Transverse colon (tissue), 4 donors: ENCODE results near the gene STK11. TPM values are rescaled to one million over a fixed set of nuclear protein-coding genes. Genes with fewer than 3 reads are reported as not detected.

Experiments used
- DNase-seq: peaks from one replicate; pipeline ENCODE4 v3.0.0-alpha.2; 2019
- H3K27ac ChIP-seq, 4 donors: fragments of 200-600 bp; sonication (generic); 2 replicates each; pipeline ENCODE4 v1.5.1; 2016 to 2018; ENCODE audit warnings: inconsistent platforms in 4 of 4
- H3K27me3 ChIP-seq: fragments of 200-600 bp; sonication (generic); 2 replicates; pipeline ENCODE4 v1.5.1; 2017; ENCODE audit warnings: inconsistent platforms
- H3K36me3 ChIP-seq, 4 donors: fragments of 200-600 bp; sonication (generic); 2 replicates each; pipeline ENCODE4 v1.5.1; 2017 to 2019; ENCODE audit warnings: inconsistent platforms in 4 of 4
- H3K4me1 ChIP-seq, 4 donors: fragments of 200-600 bp; sonication (generic); 2 replicates each; pipeline ENCODE4 v1.5.1; 2017 to 2020; ENCODE audit warnings: inconsistent platforms in 4 of 4
- H3K4me3 ChIP-seq, 4 donors: fragments of 200-600 bp; sonication (generic); 1 replicate in 1 of 4; 2 replicates in 3 of 4; pipeline versions ENCODE4 v1.5.1 to v1.6.1; 2017 to 2019; ENCODE audit warnings: inconsistent platforms in 4 of 4
- H3K9me3 ChIP-seq, 2 donors: fragments of 200-600 bp; sonication (generic); 2 replicates each; pipeline ENCODE4 v1.5.1; 2017 to 2019; ENCODE audit warnings: inconsistent platforms in 2 of 2
- CTCF ChIP-seq, 5 experiments: fragments of 200-600 bp in 3 of 5; fragments of 450-650 bp in 2 of 5; sonication (generic) in 3 of 5; IDR thresholded peaks; 1 replicate in 2 of 5; 2 replicates in 3 of 5; pipeline ENCODE4 v1.5.1; 2016 to 2017; ENCODE audit warnings: antibody characterized with exemption in 5 of 5, inconsistent platforms in 3 of 5, mild to moderate bottlenecking in 2 of 5, moderate library complexity in 1 of 5
- EP300 ChIP-seq: sonication (generic); formaldehyde crosslinking; IDR thresholded peaks from one replicate; pipeline ENCODE4 v1.6.1; 2017; ENCODE audit warnings: antibody characterized with exemption, low read depth
- POLR2A ChIP-seq: fragments of 450-650 bp; IDR thresholded peaks from one replicate; pipeline ENCODE4 v1.6.1; 2016; ENCODE audit warnings: antibody characterized with exemption, mild to moderate bottlenecking, moderate library complexity
- POLR2AphosphoS5 ChIP-seq, 3 donors: sonication (generic); formaldehyde crosslinking; IDR thresholded peaks; one replicate each; pipeline ENCODE4 v1.6.1; 2016; ENCODE audit warnings: antibody characterized with exemption in 3 of 3
- WGBS, 2 donors: methylation state at CpG; one replicate each; pipeline ENCODE4 v1.1.5; 2018; ENCODE audit warnings: low coverage in 1 of 2; 5-methylcytosine and 5-hydroxymethylcytosine counted together
- in situ Hi-C, 4 donors: fragments of 200-750 bp; cut with MboI; loops; one replicate each; pipeline versions ENCODE4 v1.15.0 to v1.15.1; 2017; ENCODE audit warnings: low sequenced_read_pairs in 3 of 4, low pct_ligation_motif_present in 1 of 4, low pct_unique_long_range_greater_than_20kb in 1 of 4
- intact Hi-C: fragments of 100-400 bp; cut with DNase I; formaldehyde crosslinking; loops from one replicate; pipeline ENCODE4 v1.15.1; 2023; ENCODE audit warnings: low total_unique reads
- total RNA-seq, 4 donors: library from RNA; depleted of rRNA; stranded (reverse); fragments of >200 nt; gene quantifications; one replicate each; pipeline ENCODE4 v1.1.0, GENCODE V29; 2016

Gene STK11
- total RNA-seq, 4 donors from 2014 or later = 93.7 to 152 (median 103) TPM

DNA sequence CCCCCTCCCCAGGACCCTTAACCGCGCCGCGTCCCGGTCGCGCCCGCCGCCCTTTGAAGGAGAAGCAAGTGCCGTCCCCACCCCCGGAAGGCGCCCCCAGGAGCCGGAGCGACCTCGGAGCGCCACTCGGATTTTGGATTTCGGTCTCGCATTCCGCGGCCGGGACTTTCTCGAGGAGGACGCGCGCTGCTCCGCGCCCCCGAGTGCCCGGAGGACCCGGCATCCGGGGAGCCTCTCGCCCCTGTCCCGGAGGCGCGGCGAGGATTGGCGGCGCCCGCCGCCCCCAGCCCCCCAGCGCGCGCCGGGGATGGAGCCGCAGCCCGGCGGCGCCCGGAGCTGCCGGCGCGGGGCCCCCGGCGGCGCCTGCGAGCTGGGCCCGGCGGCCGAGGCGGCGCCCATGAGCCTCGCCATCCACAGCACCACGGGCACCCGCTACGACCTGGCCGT lies 44.4 kb downstream of the STK11 start:
- Histone ChIP-seq H3K4me1 (peaks cover 33 to 64% (median 61%) of the 10 kb centered on the region in 4 donors), H3K9me3 (no peaks in the 10 kb centered on the region)
- WGBS, 2 donors = 0% methylated on average over 35 of the region's 67 CpGs; no CpG with 5 or more reads in 1 of the 2 donors

GRCh38 chr19:1250437-1251260 lies 45.1 kb downstream of the STK11 start:
- peak; percentile 76 for DNase-seq
- WGBS, 2 donors = 0% methylated on average over 26 of the region's 90 CpGs; no CpG with 5 or more reads in 1 of the 2 donors
- intact Hi-C loops = no loop called here
- in situ Hi-C loops = no loop called here
- Histone ChIP-seq H3K36me3 (peaks cover 0 to 18% (median 11%) of the 10 kb centered on the region in 4 donors), H3K4me1 (peaks cover 31 to 64% (median 61%) of the 10 kb centered on the region in 4 donors), H3K9me3 (no peaks in the 10 kb centered on the region), H3K27ac (peak overlapping the region; percentile 98 to 99 (median 98)), H3K27me3 (no peaks in the 10 kb centered on the region), H3K4me3 (peak overlapping the region; percentile 80 to 91 (median 88))
- TF ChIP-seq POLR2A = no peak
- peak in 1 of 3 donors; percentile 40 for TF ChIP-seq POLR2AphosphoS5 (IDR thresholded peaks at IDR 0.05)

More for the DNA sequence above, 44.4 kb downstream of the STK11 start:
- peak overlapping the region; percentile 98 to 99 (median 98) for H3K27ac ChIP-seq
- intact Hi-C loops (loop anchor here (10.0 kb wide), 2 partner anchors 145 to 225 kb away; partner anchors contain the start of genes CNN2, GPX4, RNU6-2 and TMEM259), in situ Hi-C loops (no loop called here)
- H3K36me3 ChIP-seq = peaks cover 0 to 12% (median 6%) of the 10 kb centered on the region in 4 donors
- TF ChIP-seq CTCF (IDR thresholded peaks at IDR 0.05) (no peak), POLR2AphosphoS5 (IDR thresholded peaks at IDR 0.05) (peak in 1 of 3 donors; percentile 2)
- DNase-seq = no peak
- H3K4me3 ChIP-seq = peak overlapping the region; percentile 80 to 94 (median 89)
- H3K27me3 ChIP-seq = no peaks in the 10 kb centered on the region

DNA sequence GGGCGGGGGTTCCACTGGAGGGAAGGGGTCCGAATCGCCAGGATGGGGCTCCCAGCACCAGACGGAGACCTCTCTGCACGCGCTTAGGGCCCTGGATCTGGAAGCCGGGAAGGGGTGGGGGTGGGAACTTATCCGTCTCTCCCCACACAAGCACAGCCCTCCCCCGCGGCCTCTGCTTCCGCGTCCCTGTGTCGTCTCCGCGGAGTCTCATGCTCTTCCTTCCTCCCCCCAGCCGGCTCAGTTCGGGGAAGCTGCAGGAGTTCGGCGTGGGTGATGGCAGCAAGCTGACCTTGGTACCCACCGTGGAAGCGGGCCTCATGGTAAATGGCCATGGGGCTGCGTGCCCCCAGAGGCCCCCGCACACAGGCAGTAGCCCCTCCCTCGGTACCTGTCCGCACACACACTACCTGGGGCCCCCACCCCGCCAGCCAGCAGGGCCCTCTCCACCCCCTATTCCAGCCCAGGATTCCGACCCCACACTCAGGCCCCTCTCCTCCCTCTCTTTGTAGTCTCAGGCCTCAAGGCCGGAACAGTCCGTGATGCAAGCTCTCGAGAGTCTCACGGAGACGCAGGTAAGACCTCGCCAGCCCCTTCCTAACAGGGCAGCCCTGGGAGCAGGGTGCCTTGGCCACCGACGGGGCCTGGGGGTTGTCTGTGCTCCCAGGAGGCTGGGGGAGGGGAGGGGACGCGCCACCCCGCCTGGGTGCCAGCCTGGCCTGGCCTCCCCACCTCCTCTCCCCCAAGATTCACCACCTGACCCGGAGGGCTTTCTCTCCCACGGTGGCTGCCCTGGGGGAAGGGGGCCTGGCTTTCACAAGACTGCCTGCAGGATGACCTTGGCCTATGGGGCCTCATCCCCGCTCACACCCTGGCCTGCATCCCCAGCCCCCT lies 46.0 kb downstream of the STK11 start:
- WGBS, 2 donors = 1% methylated on average over 37 of the region's 41 CpGs; no CpG with 5 or more reads in 1 of the 2 donors
- Histone ChIP-seq H3K36me3 (peaks cover 0 to 25% (median 14%) of the 10 kb centered on the region in 4 donors), H3K27me3 (no peaks in the 10 kb centered on the region), H3K4me1 (peaks cover 26 to 63% (median 58%) of the 10 kb centered on the region in 4 donors), H3K9me3 (no peaks in the 10 kb centered on the region), H3K4me3 (peak overlapping the region; percentile 80 to 91 (median 88)), H3K27ac (peak overlapping the region; percentile 98 to 99 (median 98))
- peak; percentile 82 for DNase-seq
- in situ Hi-C loops = no loop called here
- intact Hi-C loops = no loop called here
- TF ChIP-seq POLR2A = peak; percentile 20
- no peak for TF ChIP-seq CTCF (IDR thresholded peaks at IDR 0.05)
- TF ChIP-seq POLR2AphosphoS5 (IDR thresholded peaks at IDR 0.05) = peak in 2 of 3 donors; percentile 44 to 46

GRCh38 chr19:1252221-1252820 lies 46.7 kb downstream of the STK11 start:
- H3K9me3 ChIP-seq = no peaks in the 10 kb centered on the region
- peak overlapping the region; percentile 98 to 99 (median 98) for H3K27ac ChIP-seq
- TF ChIP-seq POLR2AphosphoS5 (IDR thresholded peaks at IDR 0.05) (peak; percentile 31 to 78 (median 71)), POLR2A (peak; percentile 14), EP300 (peak; percentile 11), CTCF (IDR thresholded peaks at IDR 0.05) (no peak)
- intact Hi-C loops (no loop called here), in situ Hi-C loops (no loop called here)
- H3K36me3 ChIP-seq = peaks cover 0 to 31% (median 18%) of the 10 kb centered on the region in 4 donors
- peak; percentile 86 for DNase-seq
- H3K4me1 ChIP-seq = peaks cover 26 to 67% (median 63%) of the 10 kb centered on the region in 4 donors
- H3K4me3 ChIP-seq = peak overlapping the region; percentile 80 to 91 (median 88)
- H3K27me3 ChIP-seq = no peaks in the 10 kb centered on the region
- WGBS, 2 donors = 2% methylated on average over 29 of the region's 30 CpGs; no CpG with 5 or more reads in 1 of the 2 donors
